Osteocyte (in vitro differentiated cells): ENCODE measurements around the gene HK2. TPM values are rescaled to one million over a fixed set of nuclear protein-coding genes. Genes with fewer than 3 reads are reported as not detected.

ENCODE experiments used
- DNase-seq: peaks from one replicate; pipeline ENCODE4 v3.0.0; 2021; ENCODE audit warnings: mixed read lengths; ENCODE audit not compliant: unreplicated experiment; ENCODE audit errors: extremely low spot score
- H3K27ac Mint-ChIP-seq: one replicate; pipeline ENCODE4 v1.8.0; 2021; ENCODE audit warnings: mild to moderate bottlenecking, mixed read lengths; ENCODE audit not compliant: unreplicated experiment
- H3K27me3 Mint-ChIP-seq: one replicate; pipeline ENCODE4 v1.8.0; 2021; ENCODE audit warnings: mixed read lengths; ENCODE audit not compliant: unreplicated experiment
- H3K36me3 Mint-ChIP-seq: one replicate; pipeline ENCODE4 v1.8.0; 2021; ENCODE audit warnings: mixed read lengths; ENCODE audit not compliant: unreplicated experiment
- H3K4me1 Mint-ChIP-seq: one replicate; pipeline ENCODE4 v1.8.0; 2021; ENCODE audit warnings: mixed read lengths; ENCODE audit not compliant: unreplicated experiment
- H3K4me3 Mint-ChIP-seq: one replicate; pipeline ENCODE4 v1.8.0; 2021; ENCODE audit warnings: mild to moderate bottlenecking, moderate library complexity, mixed read lengths; ENCODE audit not compliant: unreplicated experiment
- H3K9me3 Mint-ChIP-seq: one replicate; pipeline ENCODE4 v1.8.0; 2021; ENCODE audit warnings: mixed read lengths; ENCODE audit not compliant: unreplicated experiment
- CTCF ChIP-seq: fragments of 200-600 bp; sonication (generic); IDR thresholded peaks from 2 replicates; pipeline ENCODE4 v1.5.0; 2021; ENCODE audit warnings: antibody characterized with exemption, mild to moderate bottlenecking, moderate library complexity
- total RNA-seq: library from RNA; stranded (reverse); gene quantifications from 2 replicates; pipeline ENCODE4 v1.2.1, GENCODE V29; 2021

HK2 gene
- total RNA-seq, 1 donor from 2014 or later: 14.1 TPM

- Mint-ChIP-seq H3K9me3 (no peaks in the 10 kb centered on the region), H3K4me3 (no peak overlapping the region), H3K36me3 (peaks cover 8% of the 10 kb centered on the region), H3K27ac (no peak overlapping the region), H3K27me3 (no peaks in the 10 kb centered on the region), H3K4me1 (peaks cover 16% of the 10 kb centered on the region)
- no peak for DNase-seq
- TF ChIP-seq CTCF: no peak
Measured at GRCh38 chr2:74856599-74856998, 22.7 kb downstream of the HK2 start.

DNA sequence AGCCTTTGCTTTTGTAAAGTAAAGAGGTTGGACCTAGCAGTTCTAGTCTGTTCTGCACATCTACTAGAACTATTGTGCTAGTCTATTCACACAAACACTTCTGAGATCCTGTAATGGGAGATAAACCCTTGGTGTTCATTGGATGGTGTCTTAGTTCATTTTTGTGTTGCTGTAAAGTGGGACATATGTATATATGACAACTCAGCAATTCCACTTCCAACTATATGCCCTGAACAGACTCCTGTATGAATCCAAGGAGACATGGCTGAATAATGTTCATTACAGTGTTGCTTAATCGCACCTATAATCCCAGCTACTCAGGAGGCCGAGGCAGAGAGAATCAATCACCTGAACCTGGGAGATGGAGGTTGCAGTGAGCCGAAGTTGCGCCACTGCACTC is 23.3 kb downstream of the HK2 start:
- H3K36me3 Mint-ChIP-seq: peaks cover 8% of the 10 kb centered on the region
- H3K4me3 Mint-ChIP-seq: no peak overlapping the region
- no peak for DNase-seq
- peaks cover 16% of the 10 kb centered on the region for H3K4me1 Mint-ChIP-seq
- no peak overlapping the region for H3K27ac Mint-ChIP-seq
- H3K9me3 Mint-ChIP-seq: no peaks in the 10 kb centered on the region
- H3K27me3 Mint-ChIP-seq: no peaks in the 10 kb centered on the region
- no peak for TF ChIP-seq CTCF

DNA sequence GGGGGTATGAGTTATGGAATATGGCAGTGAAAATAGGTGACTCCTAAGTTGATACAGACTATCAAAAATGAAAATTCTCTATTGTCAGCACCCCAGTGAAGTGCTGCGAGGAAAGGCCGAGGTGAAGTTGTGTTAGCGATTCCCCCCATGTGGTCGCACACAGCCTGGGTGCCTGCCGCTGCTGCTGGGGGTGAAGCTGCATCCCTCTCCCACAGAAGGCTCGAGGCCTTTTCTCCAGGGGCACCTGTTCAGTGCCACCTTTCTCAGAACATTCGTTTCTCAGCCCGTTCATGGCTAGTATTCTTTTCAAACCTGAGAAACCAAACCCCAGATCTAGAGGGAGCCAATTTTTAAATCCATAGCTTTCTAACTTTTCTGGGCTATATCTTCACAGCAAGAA is 23.8 kb downstream of the HK2 start:
- no peak for TF ChIP-seq CTCF
- no peaks in the 10 kb centered on the region for H3K27me3 Mint-ChIP-seq
- H3K4me1 Mint-ChIP-seq: peaks cover 16% of the 10 kb centered on the region
- DNase-seq: no peak
- peaks cover 8% of the 10 kb centered on the region for H3K36me3 Mint-ChIP-seq
- no peaks in the 10 kb centered on the region for H3K9me3 Mint-ChIP-seq
- H3K27ac Mint-ChIP-seq: no peak overlapping the region
- no peak overlapping the region for H3K4me3 Mint-ChIP-seq

DNA sequence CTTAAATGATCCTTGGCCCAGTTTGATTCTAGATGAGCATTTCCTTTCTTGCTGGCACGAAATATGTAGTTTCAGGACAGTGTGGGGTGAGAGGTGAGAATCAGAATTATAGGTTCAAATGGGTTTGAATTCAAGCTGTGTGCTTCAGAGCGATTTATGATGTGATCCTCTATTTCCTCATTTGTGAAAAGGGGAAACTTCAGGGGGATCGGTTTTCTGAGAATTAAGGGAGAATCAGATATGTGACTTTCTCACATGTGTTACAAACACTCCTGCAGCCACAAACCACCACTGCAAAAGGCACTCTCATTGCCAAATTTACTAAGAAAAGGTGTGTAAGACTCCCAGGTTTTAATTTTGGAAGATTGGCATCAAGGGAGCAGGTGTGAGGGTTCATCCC is 24.4 kb downstream of the HK2 start:
- no peaks in the 10 kb centered on the region for H3K9me3 Mint-ChIP-seq
- TF ChIP-seq CTCF: no peak
- no peak overlapping the region for H3K4me3 Mint-ChIP-seq
- H3K27ac Mint-ChIP-seq: no peak overlapping the region
- peaks cover 8% of the 10 kb centered on the region for H3K36me3 Mint-ChIP-seq
- peaks cover 16% of the 10 kb centered on the region for H3K4me1 Mint-ChIP-seq
- DNase-seq: no peak
- H3K27me3 Mint-ChIP-seq: no peaks in the 10 kb centered on the region

- TF ChIP-seq CTCF: no peak
- no peak for DNase-seq
- Mint-ChIP-seq H3K27me3 (no peaks in the 10 kb centered on the region), H3K4me3 (no peak overlapping the region), H3K9me3 (no peaks in the 10 kb centered on the region), H3K27ac (no peak overlapping the region), H3K4me1 (peaks cover 22% of the 10 kb centered on the region), H3K36me3 (peaks cover 5% of the 10 kb centered on the region)
Measured at GRCh38 chr2:74860079-74860478, 26.2 kb downstream of the HK2 start.
